ENCODE data around the gene NOTCH1.

GRCh38 chr9:136454026-136454796, 91.6 kb downstream of the NOTCH1 start:
- TF ChIP-seq EZH2 (IDR thresholded peaks at IDR 0.05) (no peak), POLR2AphosphoS5 (IDR thresholded peaks at IDR 0.05; ENCODE audit: borderline replicate concordance, low read depth, low read length) (no peak)

Measured in SK-N-MC (cell line).